Karpas-422 (cell line): ENCODE results near the gene SIL1. TPM values are rescaled to one million over a fixed set of nuclear protein-coding genes. Genes with fewer than 3 reads are reported as not detected.

Experiments used
- DNase-seq: peaks from one replicate; pipeline ENCODE4 v3.0.0-alpha.2; 2015
- H2AFZ ChIP-seq: fragments of 200-600 bp; sonication (generic); 2 replicates; pipeline ENCODE4 v1.6.1; 2014; ENCODE audit warnings: antibody characterized with exemption, low read length, mixed read lengths
- H3K27ac ChIP-seq: fragments of 200-600 bp; sonication (generic); 2 replicates; pipeline ENCODE4 v1.5.1; 2014; ENCODE audit warnings: mild to moderate bottlenecking, low read length, moderate library complexity
- H3K27me3 ChIP-seq: fragments of 200-600 bp; sonication (generic); 2 replicates; pipeline ENCODE4 v1.6.1; 2014; ENCODE audit warnings: low read length, mixed read lengths
- H3K36me3 ChIP-seq: fragments of 200-600 bp; sonication (generic); 2 replicates; pipeline ENCODE4 v1.6.1; 2014; ENCODE audit warnings: low read length, mixed read lengths; ENCODE audit not compliant: insufficient read depth
- H3K4me1 ChIP-seq: fragments of 200-600 bp; sonication (generic); 2 replicates; pipeline ENCODE4 v1.6.1; 2014; ENCODE audit warnings: mild to moderate bottlenecking, low read length, mixed read lengths
- H3K4me2 ChIP-seq: fragments of 200-600 bp; sonication (generic); 2 replicates; pipeline ENCODE4 v1.6.1; 2014; ENCODE audit warnings: low read length, low read depth, mild to moderate bottlenecking; ENCODE audit not compliant: poor library complexity, severe bottlenecking
- H3K4me3 ChIP-seq: fragments of 200-600 bp; sonication (generic); 2 replicates; pipeline ENCODE4 v1.5.1; 2014; ENCODE audit warnings: mild to moderate bottlenecking, antibody characterized with exemption, low read length, mixed read lengths
- H3K79me2 ChIP-seq: fragments of 200-600 bp; sonication (generic); 2 replicates; pipeline ENCODE4 v1.6.1; 2014; ENCODE audit warnings: mild to moderate bottlenecking, low read length, mixed read lengths
- H3K9ac ChIP-seq: fragments of 200-600 bp; sonication (generic); 2 replicates; pipeline ENCODE4 v1.6.0; 2014; ENCODE audit warnings: low read length
- H3K9me2 ChIP-seq: fragments of 200-600 bp; sonication (generic), shearing (Covaris generic); replicated peaks from 2 replicates; pipeline ENCODE4 v1.6.0; 2014; ENCODE audit warnings: mild to moderate bottlenecking, low read length, moderate library complexity; ENCODE audit not compliant: insufficient read depth
- H3K9me3 ChIP-seq: fragments of 300-700, 200-600 bp; sonication (generic); 2 replicates; pipeline ENCODE4 v1.6.1; 2014; ENCODE audit warnings: low read length, mixed read lengths
- H4K20me1 ChIP-seq: fragments of 200-600 bp; sonication (generic); 2 replicates; pipeline ENCODE4 v1.6.1; 2014; ENCODE audit warnings: mild to moderate bottlenecking, antibody characterized with exemption, low read length, low read depth; ENCODE audit not compliant: insufficient read depth
- total RNA-seq: library from RNA; depleted of rRNA; stranded (reverse); fragments of >200 nt; shearing (Covaris generic); gene quantifications from 2 replicates; pipeline ENCODE4 v1.2.3, GENCODE V29; 2014; ENCODE audit warnings: low replicate concordance

SIL1 gene
- total RNA-seq, 1 experiment from 2014 or later, result 10.7 TPM

- H3K4me2 ChIP-seq, result no peak overlapping the region
- no peak for DNase-seq
- H3K9ac ChIP-seq, result no peak overlapping the region
- H3K27ac ChIP-seq, result no peak overlapping the region
- H4K20me1 ChIP-seq, result no peaks in the 10 kb centered on the region
- no peaks in the 10 kb centered on the region for H3K27me3 ChIP-seq
- no peak overlapping the region for H3K4me3 ChIP-seq
- H3K4me1 ChIP-seq, result no peaks in the 10 kb centered on the region
- H3K79me2 ChIP-seq, result no peaks in the 10 kb centered on the region
- H3K36me3 ChIP-seq, result no peaks in the 10 kb centered on the region
- no peaks in the 10 kb centered on the region; the same call in 1 of the 2 replicates for H3K9me2 ChIP-seq
- H2AFZ ChIP-seq, result no peak overlapping the region
- no peaks in the 10 kb centered on the region for H3K9me3 ChIP-seq
These were observed 219.6 kb downstream of the SIL1 start for GRCh38 chr5:138978581-138978980.

- Histone ChIP-seq H3K9me2 (no peaks in the 10 kb centered on the region; the same call in 1 of the 2 replicates), H3K9me3 (no peaks in the 10 kb centered on the region), H3K27ac (no peak overlapping the region), H3K4me2 (no peak overlapping the region), H2AFZ (no peak overlapping the region), H3K4me1 (no peaks in the 10 kb centered on the region), H3K79me2 (no peaks in the 10 kb centered on the region), H3K27me3 (no peaks in the 10 kb centered on the region), H3K36me3 (no peaks in the 10 kb centered on the region), H4K20me1 (no peaks in the 10 kb centered on the region), H3K9ac (no peak overlapping the region), H3K4me3 (no peak overlapping the region)
- DNase-seq, result no peak
These were observed 220.1 kb downstream of the SIL1 start for GRCh38 chr5:138978080-138978479.

- H3K9me3 ChIP-seq, result no peaks in the 10 kb centered on the region
- H3K27me3 ChIP-seq, result no peaks in the 10 kb centered on the region
- no peak overlapping the region for H3K9ac ChIP-seq
- H3K4me3 ChIP-seq, result no peak overlapping the region
- H2AFZ ChIP-seq, result no peak overlapping the region
- H3K4me1 ChIP-seq, result no peaks in the 10 kb centered on the region
- no peak overlapping the region for H3K4me2 ChIP-seq
- no peaks in the 10 kb centered on the region; the same call in 1 of the 2 replicates for H3K9me2 ChIP-seq
- no peaks in the 10 kb centered on the region for H4K20me1 ChIP-seq
- no peaks in the 10 kb centered on the region for H3K79me2 ChIP-seq
- no peak overlapping the region for H3K27ac ChIP-seq
- H3K36me3 ChIP-seq, result no peaks in the 10 kb centered on the region
- DNase-seq, result no peak
These were observed 222.9 kb downstream of the SIL1 start for GRCh38 chr5:138975098-138975847.

GRCh38 chr5:138974227-138975063 lies 223.7 kb downstream of the SIL1 start:
- Histone ChIP-seq H3K4me2 (no peak overlapping the region), H3K4me3 (no peak overlapping the region), H3K79me2 (no peaks in the 10 kb centered on the region), H4K20me1 (no peaks in the 10 kb centered on the region), H3K9me2 (no peaks in the 10 kb centered on the region; the same call in 1 of the 2 replicates), H3K4me1 (no peaks in the 10 kb centered on the region), H3K9ac (no peak overlapping the region), H3K27ac (no peak overlapping the region), H3K36me3 (no peaks in the 10 kb centered on the region), H2AFZ (no peak overlapping the region), H3K27me3 (no peaks in the 10 kb centered on the region), H3K9me3 (no peaks in the 10 kb centered on the region)
- no peak for DNase-seq

GRCh38 chr5:138972836-138973235 lies 225.3 kb downstream of the SIL1 start:
- no peak overlapping the region for H3K4me2 ChIP-seq
- H3K9me2 ChIP-seq, result no peaks in the 10 kb centered on the region
- no peak overlapping the region for H2AFZ ChIP-seq
- no peaks in the 10 kb centered on the region for H3K36me3 ChIP-seq
- no peak overlapping the region for H3K9ac ChIP-seq
- H3K4me3 ChIP-seq, result no peak overlapping the region
- H3K27me3 ChIP-seq, result no peaks in the 10 kb centered on the region
- 0 out of 2 replicates have a peak, but pooled peaks cover 3% of the 10 kb centered on the region for H4K20me1 ChIP-seq
- H3K27ac ChIP-seq, result no peak overlapping the region
- no peaks in the 10 kb centered on the region for H3K9me3 ChIP-seq
- no peaks in the 10 kb centered on the region for H3K79me2 ChIP-seq
- H3K4me1 ChIP-seq, result no peaks in the 10 kb centered on the region
- DNase-seq, result no peak

- Histone ChIP-seq H3K27ac (no peak overlapping the region), H3K79me2 (no peaks in the 10 kb centered on the region), H3K36me3 (no peaks in the 10 kb centered on the region), H3K4me3 (no peak overlapping the region), H4K20me1 (0 out of 2 replicates have a peak, but pooled peaks cover 3% of the 10 kb centered on the region), H3K9me2 (no peaks in the 10 kb centered on the region), H3K9me3 (no peaks in the 10 kb centered on the region), H3K4me1 (no peaks in the 10 kb centered on the region), H3K4me2 (no peak overlapping the region), H3K27me3 (no peaks in the 10 kb centered on the region), H3K9ac (no peak overlapping the region), H2AFZ (no peak overlapping the region)
- DNase-seq, result no peak
These were observed 225.9 kb downstream of the SIL1 start for GRCh38 chr5:138972230-138972629.

- no peaks in the 10 kb centered on the region for H3K36me3 ChIP-seq
These were observed 228.7 kb downstream of the SIL1 start for GRCh38 chr5:138969323-138970002.

GRCh38 chr5:138968601-138969000 lies 229.6 kb downstream of the SIL1 start:
- H3K9ac ChIP-seq, result no peak overlapping the region
- H3K9me3 ChIP-seq, result no peaks in the 10 kb centered on the region
- DNase-seq, result no peak

More at GRCh38 chr5:138969323-138970002, 228.7 kb downstream of the SIL1 start:
- no peak overlapping the region for H3K27ac ChIP-seq
- H2AFZ ChIP-seq, result no peak overlapping the region
- no peaks in the 10 kb centered on the region for H3K4me1 ChIP-seq
- no peaks in the 10 kb centered on the region for H3K9me2 ChIP-seq
- no peaks in the 10 kb centered on the region for H3K9me3 ChIP-seq
- no peak for DNase-seq
- no peak overlapping the region for H3K4me2 ChIP-seq
- H3K27me3 ChIP-seq, result no peaks in the 10 kb centered on the region
- no peak overlapping the region for H3K4me3 ChIP-seq
- no peaks in the 10 kb centered on the region for H3K79me2 ChIP-seq
- H3K9ac ChIP-seq, result no peak overlapping the region
- 0 out of 2 replicates have a peak, but pooled peaks cover 9% of the 10 kb centered on the region for H4K20me1 ChIP-seq

More at GRCh38 chr5:138968601-138969000, 229.6 kb downstream of the SIL1 start:
- H3K27me3 ChIP-seq, result no peaks in the 10 kb centered on the region
- no peaks in the 10 kb centered on the region for H3K79me2 ChIP-seq
- H4K20me1 ChIP-seq, result 0 out of 2 replicates have a peak, but pooled peaks cover 9% of the 10 kb centered on the region
- no peak overlapping the region for H3K4me3 ChIP-seq
- H3K27ac ChIP-seq, result no peak overlapping the region
- H3K4me1 ChIP-seq, result no peaks in the 10 kb centered on the region
- no peaks in the 10 kb centered on the region for H3K9me2 ChIP-seq
- H3K4me2 ChIP-seq, result no peak overlapping the region
- H2AFZ ChIP-seq, result no peak overlapping the region
- no peaks in the 10 kb centered on the region for H3K36me3 ChIP-seq
